Activated CD4-positive, alpha-beta T cell treated with anti-CD3 and anti-CD28 coated beads, Interleukin-2, amount 50 U/mL, for 24 hours (primary cell): ENCODE data around the gene SIGLEC12.
"Not testable (repeated sequence)": the region's sequence is repeated elsewhere in the genome, so short reads cannot be mapped to it uniquely, and the experiment has no call there.

ENCODE experiments used
- DNase-seq, 2 donors: peaks; one replicate each; pipeline ENCODE4 v3.0.0-alpha.2; 2020; ENCODE audit warnings: low read depth in 1 of 2, low spot score in 1 of 2

The SIGLEC12 gene

DNA sequence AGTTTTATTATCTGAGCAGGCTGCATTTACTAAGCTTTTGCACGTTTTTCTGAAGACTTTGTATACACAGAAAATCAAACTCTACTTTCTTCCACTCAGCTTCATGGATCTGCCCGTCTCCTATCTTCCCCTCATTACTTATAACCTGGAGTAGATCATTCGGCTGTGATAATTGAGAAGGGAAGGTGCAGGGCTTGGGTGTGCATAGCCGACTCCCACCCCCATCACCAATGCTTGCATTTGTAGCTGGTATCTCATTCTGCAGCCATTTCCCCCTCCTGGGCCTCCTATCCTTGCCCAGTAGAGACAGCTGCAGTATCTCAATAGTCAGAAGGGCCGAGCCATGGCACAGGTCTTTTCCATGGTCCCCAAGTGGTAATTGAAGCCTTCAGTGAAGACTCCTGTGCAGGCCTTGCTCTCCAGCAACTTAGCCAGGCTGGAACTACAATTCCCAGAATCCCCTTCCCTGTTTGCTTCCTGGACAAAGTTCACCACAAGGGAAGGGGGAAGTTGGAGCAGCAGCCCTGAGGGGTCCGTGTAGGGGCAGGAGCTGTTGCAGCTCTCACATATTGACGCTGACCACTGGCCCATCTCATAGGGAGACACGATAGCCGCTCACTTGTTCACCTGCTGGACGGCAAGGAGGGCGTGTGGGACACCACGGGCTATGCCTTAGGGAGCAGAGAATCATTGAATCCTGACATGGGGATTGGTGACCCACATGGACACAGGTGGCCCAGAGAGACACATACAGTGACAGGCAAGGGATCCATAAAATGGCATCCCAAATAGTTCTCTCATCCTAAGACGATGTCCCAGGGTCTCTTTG, 41.2 kb downstream of the SIGLEC12 start:
- DNase-seq: no peak

DNA sequence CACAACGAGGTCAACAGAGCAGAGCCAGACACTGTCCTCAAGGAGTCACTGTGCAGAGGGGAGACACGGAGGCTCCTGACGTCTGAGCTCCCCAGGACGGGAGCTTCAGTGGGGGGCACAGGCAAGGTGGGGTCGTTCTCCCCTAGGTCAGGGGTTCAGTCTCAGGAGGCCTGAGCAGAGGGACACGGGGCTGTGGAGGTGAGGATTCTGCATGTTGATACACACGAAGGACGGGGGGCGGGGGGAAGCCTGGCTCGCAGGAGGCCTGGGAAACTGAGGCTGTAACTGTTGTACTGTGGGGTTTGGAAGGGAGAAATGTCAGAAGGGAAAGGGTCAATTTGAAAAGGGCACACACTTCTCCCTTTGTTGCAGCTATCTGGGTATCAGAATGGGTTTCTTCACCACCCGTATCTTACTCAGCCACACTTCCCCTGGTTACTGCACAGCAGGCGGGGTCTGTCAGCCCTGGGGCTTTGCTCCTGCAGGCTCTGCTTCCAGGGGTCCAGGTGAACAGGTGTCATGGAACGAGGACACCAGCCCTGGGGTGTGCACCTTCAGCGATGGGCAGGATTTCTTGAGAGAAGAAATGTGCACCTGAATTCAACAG, 42.6 kb downstream of the SIGLEC12 start:
- no peak for DNase-seq

DNA sequence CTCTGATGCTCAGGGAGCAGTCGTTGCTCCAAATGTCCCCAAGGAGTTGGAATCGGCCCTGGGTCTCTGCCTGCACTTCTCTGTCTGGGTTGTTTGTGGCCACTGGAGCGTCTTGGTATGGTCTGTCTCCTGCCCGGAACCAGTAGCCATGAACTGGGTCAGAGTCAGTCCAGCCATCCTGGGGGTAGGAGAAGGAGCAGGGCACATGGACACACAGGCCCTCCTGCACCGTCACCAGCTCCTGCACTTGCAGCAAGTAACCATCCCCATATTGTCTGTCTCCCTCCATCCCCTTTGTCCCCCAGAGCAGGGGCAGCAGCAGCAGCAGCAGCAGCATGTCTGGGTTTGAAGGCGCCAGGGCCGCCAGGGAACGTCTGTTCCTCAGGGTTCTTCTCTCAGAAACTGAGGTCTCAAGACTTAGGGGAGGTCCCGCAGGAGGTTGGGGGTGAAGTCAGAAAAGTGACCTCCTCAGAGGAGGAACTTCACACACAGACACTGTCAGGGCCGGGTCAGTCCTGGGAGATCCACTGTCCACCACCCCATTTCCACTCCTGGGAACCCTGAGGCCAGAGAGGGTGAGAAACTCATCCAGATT, 43.5 kb downstream of the SIGLEC12 start, which contains the start of gene SIGLEC8:
Gene SIGLEC8 (minus strand): TSS at position 404 of the 595 bp plus-strand sequence. CDS start 67 bp downstream, at position 337.
- no peak for DNase-seq

DNA sequence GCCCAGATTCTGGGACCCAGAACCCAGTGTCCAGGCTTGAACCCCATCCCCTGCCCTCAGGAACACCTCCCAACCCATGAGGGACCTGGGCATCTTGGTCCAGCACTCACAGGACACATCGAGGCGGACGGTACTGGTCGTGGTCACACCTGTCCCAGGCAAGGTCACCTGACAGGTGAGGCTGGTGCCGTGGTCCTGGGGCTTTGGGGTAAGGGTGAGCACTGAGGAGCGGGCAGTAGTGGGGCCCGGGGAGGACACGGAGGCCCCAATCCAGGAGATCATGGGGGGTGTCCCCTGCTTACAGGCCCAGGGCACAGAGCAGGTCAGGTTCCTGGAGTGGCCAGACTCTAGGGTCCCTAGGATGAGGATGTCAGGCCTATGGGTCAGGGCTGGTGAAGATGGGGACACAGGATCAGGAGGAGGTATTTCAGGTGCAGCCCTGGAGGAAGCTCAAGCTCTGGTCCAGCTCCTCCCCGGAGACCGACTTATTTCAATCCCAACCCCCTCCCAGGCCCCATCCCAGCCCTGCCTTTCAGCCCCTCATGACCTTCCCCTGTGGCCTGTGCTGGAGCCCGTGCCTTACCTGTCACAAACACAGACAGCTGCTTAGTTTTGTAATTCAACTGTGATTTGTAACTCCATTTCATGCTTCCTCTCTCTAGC, 44.1 kb downstream of the SIGLEC12 start:
- no peak for DNase-seq

DNA sequence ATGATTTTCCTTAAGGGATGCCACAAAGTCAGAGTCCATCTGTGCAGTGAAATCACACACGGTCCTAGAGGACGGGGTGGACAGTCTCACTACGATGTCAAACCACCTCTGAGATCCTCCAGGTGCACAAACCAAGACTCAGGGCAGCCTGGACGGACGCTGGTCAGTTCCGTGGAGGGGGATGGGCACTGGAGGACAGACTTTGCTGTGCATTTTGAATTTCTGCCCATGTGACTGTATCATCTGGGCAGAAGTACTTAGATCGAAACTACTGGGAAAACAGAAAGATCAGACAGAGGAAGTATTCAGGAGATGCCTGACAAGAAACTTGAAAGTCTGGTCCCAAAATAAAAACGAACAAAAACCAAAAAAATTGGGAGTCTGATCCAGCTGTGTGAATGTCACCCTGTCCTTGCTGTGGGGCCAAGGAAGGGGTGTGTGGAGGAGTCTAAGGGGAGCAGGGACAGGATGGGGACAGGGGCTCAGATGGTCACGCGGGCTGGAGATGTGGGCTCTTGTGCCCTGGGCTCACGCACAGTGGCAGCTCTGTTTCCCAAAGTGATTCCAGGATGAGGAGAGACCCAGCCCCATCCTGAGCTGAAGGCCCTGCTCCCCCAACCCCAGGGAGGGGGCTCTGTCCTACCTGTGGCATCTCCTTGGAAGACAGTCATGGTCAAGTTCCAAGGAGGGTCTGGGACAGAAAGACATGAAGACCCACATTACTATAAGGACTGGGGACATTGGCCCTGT, 44.9 kb downstream of the SIGLEC12 start:
- DNase-seq: no peak

DNA sequence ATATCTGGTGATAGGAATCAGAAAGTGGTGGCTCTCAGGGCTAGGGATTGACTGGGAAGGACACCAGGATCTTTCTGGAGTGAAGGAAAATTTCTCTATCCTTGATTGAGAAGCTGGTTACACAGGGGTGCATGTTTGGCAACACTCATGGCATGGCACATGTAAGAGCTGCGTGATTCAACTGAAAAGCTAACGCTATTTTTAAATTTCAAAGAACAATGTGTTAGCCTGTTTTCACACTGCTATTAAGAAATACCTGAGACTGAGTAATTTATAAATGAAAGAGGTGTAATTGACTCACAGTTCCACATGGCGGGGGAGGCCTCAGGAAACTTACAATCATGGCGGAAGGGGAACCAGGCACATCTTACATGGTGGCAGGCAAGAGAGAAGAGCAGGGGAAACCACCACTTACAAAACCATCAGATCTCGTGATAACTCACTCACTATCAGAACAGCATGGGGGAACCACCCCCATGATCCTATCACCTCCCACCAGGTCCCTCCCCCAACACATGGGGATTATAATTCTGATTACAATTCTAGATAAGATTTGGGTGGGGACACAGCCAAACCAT, 50.8 kb downstream of the SIGLEC12 start:
- DNase-seq: peak in 1 of 2 donors; percentile 49

DNA sequence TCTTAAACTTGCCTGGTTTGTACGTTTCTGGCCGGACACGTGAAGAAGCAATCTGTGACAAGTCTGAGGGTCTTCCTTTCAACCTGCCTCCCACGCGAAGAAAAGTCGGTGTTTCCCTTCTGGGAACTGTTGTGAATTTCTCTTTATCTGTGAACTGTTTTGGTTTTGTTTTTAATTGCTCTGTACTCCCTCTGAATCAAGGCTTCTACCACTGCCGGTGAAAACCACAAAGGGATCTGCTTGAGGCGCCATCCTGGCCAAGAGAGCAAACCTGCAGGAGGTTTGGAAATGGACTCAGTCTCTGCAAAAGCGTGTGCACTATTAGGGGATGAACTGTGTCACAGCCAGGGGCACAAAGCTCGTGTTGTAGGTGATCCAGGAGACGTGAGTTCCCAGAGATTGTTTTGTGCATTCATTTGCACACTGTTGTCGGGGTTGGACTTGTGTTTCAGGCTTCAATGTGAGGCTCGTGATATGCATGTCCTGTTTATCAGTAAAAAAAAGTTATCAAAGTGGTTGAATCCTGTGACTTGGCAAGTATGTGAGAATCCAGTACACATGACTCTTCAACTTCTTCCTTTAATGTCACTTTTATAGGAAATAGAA, 53.1 kb downstream of the SIGLEC12 start:
- DNase-seq: peak in 1 of 2 donors; percentile 57

DNA sequence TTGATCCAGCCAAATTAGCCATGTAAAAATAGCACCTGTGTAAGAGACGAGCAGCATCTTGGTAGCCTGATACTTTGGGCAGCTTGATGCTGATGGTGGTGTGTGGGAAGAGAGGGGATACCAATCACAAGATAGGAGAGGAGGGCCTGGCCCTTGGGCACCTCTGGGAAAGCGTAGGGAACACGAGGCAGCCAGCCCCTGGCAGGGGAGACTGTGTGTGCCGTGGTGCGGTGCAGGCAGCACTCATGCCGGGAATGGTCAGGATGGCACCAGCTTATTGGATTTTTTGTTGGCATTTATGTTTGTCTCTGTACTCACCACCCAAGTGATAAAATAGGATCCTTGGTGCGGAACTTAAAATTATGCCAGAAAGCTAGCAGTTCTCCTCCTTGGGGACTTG, 53.6 kb downstream of the SIGLEC12 start:
- no peak for DNase-seq

DNA sequence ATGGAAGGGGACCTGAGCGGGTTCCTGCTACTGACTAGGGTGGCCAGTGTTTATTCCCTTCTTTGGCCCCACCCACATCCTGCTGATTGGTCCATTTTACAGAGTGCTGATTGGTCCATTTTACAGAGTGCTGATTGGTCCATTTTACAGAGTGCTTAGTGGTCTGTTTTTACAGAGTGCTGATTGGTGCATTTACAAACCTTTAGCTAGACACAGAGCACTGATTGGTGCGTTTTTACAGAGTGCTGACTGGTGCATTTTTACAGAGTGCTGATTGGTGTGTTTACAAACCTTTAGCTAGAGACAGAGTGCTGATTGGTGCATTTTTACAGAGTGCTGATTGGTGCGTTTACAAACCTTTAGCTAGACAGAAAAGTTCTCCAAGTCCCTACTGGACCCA, 54.1 kb downstream of the SIGLEC12 start:
- not testable (repeated sequence) for DNase-seq

DNA sequence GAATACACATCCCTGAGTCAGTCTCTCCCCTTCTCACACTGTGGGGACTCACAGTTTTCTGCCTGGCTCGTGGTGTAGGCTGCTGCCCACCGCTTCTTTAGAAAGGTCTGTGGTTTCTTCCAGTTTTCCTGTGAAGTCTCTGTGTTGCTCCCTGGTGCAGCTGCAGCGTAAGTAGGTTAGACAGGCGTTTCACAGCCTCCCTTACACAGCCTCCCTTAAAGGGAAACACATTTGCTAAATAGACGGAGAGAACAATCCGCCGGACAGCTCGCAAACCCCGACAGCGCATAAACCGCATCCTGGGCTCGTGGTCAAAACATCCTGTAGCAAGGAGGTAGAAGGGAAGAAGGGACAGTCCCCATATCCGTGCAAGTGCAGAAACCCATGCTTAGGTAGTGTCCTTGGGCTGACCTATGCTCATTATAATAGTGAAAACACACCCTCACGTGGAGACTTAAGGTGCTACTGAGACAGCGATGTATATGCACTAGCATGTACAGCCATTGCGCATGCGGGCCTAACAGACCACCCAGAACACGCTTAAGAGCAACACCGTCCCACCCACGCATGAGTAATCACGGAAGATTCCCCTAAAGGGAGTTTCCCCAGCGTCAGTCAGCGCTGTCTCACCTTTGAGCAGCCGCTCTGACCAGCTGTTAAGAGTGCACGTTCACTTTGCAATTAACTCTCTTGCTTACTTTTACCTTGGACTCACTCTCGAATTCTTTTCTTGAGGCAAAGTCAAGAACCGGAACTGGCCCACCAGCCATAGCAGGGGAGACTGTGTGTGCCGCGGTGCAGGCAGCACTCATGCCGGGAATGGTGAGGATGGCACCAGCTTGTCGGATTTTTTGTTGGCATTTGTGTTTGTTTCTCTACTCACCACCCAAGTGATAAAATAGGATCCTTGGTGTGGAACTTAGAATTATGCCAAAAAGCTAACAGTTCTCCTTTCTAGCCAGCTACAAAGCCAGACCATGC, 59.9 kb downstream of the SIGLEC12 start:
- peak; percentile 67 to 96 for DNase-seq
